Brain microvascular endothelial cell (primary cell): ENCODE data around the gene RGS8.

Source experiments
- DNase-seq: peaks from one replicate; pipeline ENCODE4 v3.0.0-alpha.2; 2020
- H3K27ac ChIP-seq: fragments of 250-450 bp; sonication (Bioruptor Pico); 2 replicates; pipeline ENCODE4 v1.5.1; 2020; ENCODE audit warnings: mild to moderate bottlenecking, moderate library complexity
- H3K27me3 ChIP-seq: fragments of 250-450 bp; sonication (Bioruptor Pico); replicated peaks from 2 replicates; pipeline ENCODE4 v1.5.1; 2020; ENCODE audit warnings: mild to moderate bottlenecking
- H3K36me3 ChIP-seq: fragments of 250-450 bp; sonication (Bioruptor Pico); replicated peaks from 2 replicates; pipeline ENCODE4 v1.5.1; 2020; ENCODE audit warnings: mild to moderate bottlenecking
- H3K4me3 ChIP-seq: 2 replicates; pipeline ENCODE4 v1.5.1; 2011; ENCODE audit warnings: low read depth, mild to moderate bottlenecking, control low read depth, low read length, moderate library complexity
- CTCF ChIP-seq: IDR thresholded peaks from 2 replicates; pipeline ENCODE4 v1.5.1; 2011; ENCODE audit warnings: low read depth, mild to moderate bottlenecking, moderate library complexity, low read length, control low read depth, inconsistent platforms; ENCODE audit errors: missing control alignments
- in situ Hi-C: cut with HindIII; loops from 2 replicates; pipeline ENCODE4 v1.10.0; 2017; ENCODE audit warnings: low sequenced_read_pairs, low pct_ligation_motif_present

The RGS8 gene

GRCh38 chr1:182680901-182681567, 3.4 kb downstream of the RGS8 start:
- TF ChIP-seq CTCF = no peak
- Histone ChIP-seq H3K27me3 (no peaks in the 10 kb centered on the region), H3K36me3 (no peaks in the 10 kb centered on the region), H3K27ac (no peak overlapping the region), H3K4me3 (no peak overlapping the region)
- no peak for DNase-seq
- in situ Hi-C loops = no loop called here

- no peak for TF ChIP-seq CTCF
- no peak for DNase-seq
- H3K27ac ChIP-seq = no peak overlapping the region
- H3K36me3 ChIP-seq = no peaks in the 10 kb centered on the region
- no peaks in the 10 kb centered on the region for H3K27me3 ChIP-seq
- no peak overlapping the region for H3K4me3 ChIP-seq
- in situ Hi-C loops = no loop called here
These were observed 4.0 kb downstream of the RGS8 start for GRCh38 chr1:182680408-182680807.

GRCh38 chr1:182679684-182680083, 4.7 kb downstream of the RGS8 start:
- Histone ChIP-seq H3K27me3 (no peaks in the 10 kb centered on the region), H3K27ac (no peak overlapping the region), H3K36me3 (no peaks in the 10 kb centered on the region), H3K4me3 (no peak overlapping the region)
- in situ Hi-C loops = no loop called here
- DNase-seq = no peak
- TF ChIP-seq CTCF = no peak

DNA sequence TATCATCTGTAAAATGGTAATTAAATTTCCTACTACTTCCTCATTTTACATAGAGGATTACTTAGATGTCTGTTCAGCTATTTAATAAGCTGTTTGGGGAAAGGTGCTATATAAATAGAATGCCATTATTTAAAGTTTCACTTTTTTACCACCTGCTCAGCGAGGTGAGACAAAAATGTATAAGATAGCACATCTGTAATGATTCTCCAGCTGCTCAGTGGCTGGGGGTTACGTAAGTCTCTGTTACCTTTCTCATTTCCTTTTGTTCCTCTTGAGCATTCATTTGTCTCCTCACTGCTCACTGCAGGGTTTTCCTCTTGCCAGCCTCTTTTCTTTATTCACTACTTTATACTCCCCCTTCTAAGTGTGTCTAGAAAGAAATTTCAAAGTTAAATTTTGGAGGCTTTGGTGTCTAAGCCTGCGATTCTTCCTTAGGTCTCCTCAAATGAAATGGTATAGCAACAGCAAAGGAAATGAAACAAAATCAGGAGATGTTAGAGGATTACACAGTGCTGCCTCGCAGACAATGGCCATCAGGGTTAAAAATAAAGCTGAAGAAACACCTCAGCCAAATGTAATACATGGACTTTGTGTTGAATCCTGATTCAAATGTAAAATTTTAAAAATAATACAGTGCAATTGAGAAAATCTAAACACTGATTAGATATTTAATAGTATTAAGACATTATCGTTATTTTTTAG, 6.8 kb downstream of the RGS8 start:
- no peak for DNase-seq
- in situ Hi-C loops = no loop called here
- no peak overlapping the region for H3K27ac ChIP-seq
- no peaks in the 10 kb centered on the region for H3K27me3 ChIP-seq
- H3K4me3 ChIP-seq = no peak overlapping the region
- TF ChIP-seq CTCF = no peak
- H3K36me3 ChIP-seq = no peaks in the 10 kb centered on the region

GRCh38 chr1:182676274-182676673, 8.1 kb downstream of the RGS8 start:
- Histone ChIP-seq H3K27me3 (no peaks in the 10 kb centered on the region), H3K4me3 (no peak overlapping the region), H3K27ac (no peak overlapping the region), H3K36me3 (no peaks in the 10 kb centered on the region)
- in situ Hi-C loops = no loop called here
- DNase-seq = no peak
- TF ChIP-seq CTCF = no peak
